Activated CD8-positive, alpha-beta memory T cell treated with anti-CD3 and anti-CD28 coated beads, Interleukin-2, amount 50 U/mL, for 1 hour (primary cell): ENCODE measurements around the gene PPP3R1.
A peak's percentile ranks its signal among the peaks of the same experiment; 100 is the strongest.

Source experiments
- DNase-seq: peaks from one replicate; pipeline ENCODE4 v3.0.0-alpha.2; 2020; ENCODE audit errors: extremely low read depth

The PPP3R1 gene

GRCh38 chr2:68252400-68253218 is at the start of gene PPP3R1:
Gene PPP3R1 (minus strand): TSS chr2:68252532. CDS start chr2:68252127, 405 bp downstream.
- peak; percentile 85 for DNase-seq

- DNase-seq = no peak
These were observed 43.2 kb upstream of the PPP3R1 start for GRCh38 chr2:68295516-68295915.

- DNase-seq = no peak
These were observed 42.6 kb upstream of the PPP3R1 start for GRCh38 chr2:68294913-68295312.

- DNase-seq = no peak
These were observed 41.9 kb upstream of the PPP3R1 start for GRCh38 chr2:68294187-68294586.

- DNase-seq = no peak
These were observed 41.4 kb upstream of the PPP3R1 start for GRCh38 chr2:68293755-68294154.

GRCh38 chr2:68293024-68293423 is 40.7 kb upstream of the PPP3R1 start:
- no peak for DNase-seq

GRCh38 chr2:68292108-68292710 is 39.9 kb upstream of the PPP3R1 start:
- DNase-seq = no peak

- DNase-seq = no peak
These were observed 39.0 kb upstream of the PPP3R1 start for GRCh38 chr2:68291314-68291713.

GRCh38 chr2:68290901-68291300 is 38.6 kb upstream of the PPP3R1 start:
- no peak for DNase-seq

- DNase-seq = no peak
These were observed 35.5 kb upstream of the PPP3R1 start for GRCh38 chr2:68287580-68288441.

- DNase-seq = no peak
These were observed 32.6 kb upstream of the PPP3R1 start for GRCh38 chr2:68284896-68285295.

GRCh38 chr2:68283419-68283812 is 31.1 kb upstream of the PPP3R1 start:
- no peak for DNase-seq

GRCh38 chr2:68282811-68283418 is 30.6 kb upstream of the PPP3R1 start:
- DNase-seq = no peak

- no peak for DNase-seq
These were observed 28.5 kb upstream of the PPP3R1 start for GRCh38 chr2:68280796-68281195.

- DNase-seq = no peak
These were observed 28.0 kb upstream of the PPP3R1 start for GRCh38 chr2:68280348-68280747.

- no peak for DNase-seq
These were observed 27.4 kb upstream of the PPP3R1 start for GRCh38 chr2:68279691-68280090.

GRCh38 chr2:68278169-68278568 is 25.8 kb upstream of the PPP3R1 start:
- no peak for DNase-seq

- DNase-seq = no peak
These were observed 21.7 kb upstream of the PPP3R1 start for GRCh38 chr2:68274022-68274421.

GRCh38 chr2:68272246-68272994 is 20.1 kb upstream of the PPP3R1 start:
- no peak for DNase-seq

GRCh38 chr2:68266655-68267054 is 14.3 kb upstream of the PPP3R1 start:
- no peak for DNase-seq

GRCh38 chr2:68263632-68264031 is 11.3 kb upstream of the PPP3R1 start:
- no peak for DNase-seq
